WTC11 (cell line): ENCODE data around the gene JAZF1.

Experiments used
- ATF2 ChIP-seq: sonication (generic); formaldehyde crosslinking; IDR thresholded peaks from 2 replicates; pipeline ENCODE4 v1.8.1; 2022; ENCODE audit warnings: low read depth, missing genetic modification reagents, borderline replicate concordance
- CBFB ChIP-seq: sonication (generic); formaldehyde crosslinking; IDR thresholded peaks from 2 replicates; pipeline ENCODE4 v1.8.1; 2022; ENCODE audit warnings: mild to moderate bottlenecking, low read depth, missing genetic modification reagents
- CREB1 ChIP-seq: sonication (generic); formaldehyde crosslinking; IDR thresholded peaks from 2 replicates; pipeline ENCODE4 v1.8.0; 2023; ENCODE audit warnings: mild to moderate bottlenecking, missing genetic modification reagents
- CTCF ChIP-seq: fragments of 200-600 bp; IDR thresholded peaks from 2 replicates; pipeline ENCODE4 v1.8.0; 2022; ENCODE audit warnings: antibody characterized with exemption
- JUN ChIP-seq: sonication (generic); formaldehyde crosslinking; IDR thresholded peaks from 2 replicates; pipeline ENCODE4 v1.8.0; 2023; ENCODE audit warnings: mild to moderate bottlenecking, missing genetic modification reagents
- SP1 ChIP-seq: sonication (generic); formaldehyde crosslinking; conservative IDR thresholded peaks from 2 replicates; pipeline ENCODE4 v1.8.1; 2022; ENCODE audit warnings: missing genetic modification reagents
- TEAD4 ChIP-seq: sonication (generic); formaldehyde crosslinking; IDR thresholded peaks from 2 replicates; pipeline ENCODE4 v1.8.0; 2022; ENCODE audit warnings: mild to moderate bottlenecking, missing genetic modification reagents
- TP53 ChIP-seq: sonication (generic); formaldehyde crosslinking; IDR thresholded peaks from 2 replicates; pipeline ENCODE4 v1.8.1; 2023; ENCODE audit warnings: mild to moderate bottlenecking, missing genetic modification reagents
- USF2 ChIP-seq: sonication (generic); formaldehyde crosslinking; IDR thresholded peaks from 2 replicates; pipeline ENCODE4 v1.8.1; 2023; ENCODE audit warnings: mild to moderate bottlenecking, missing genetic modification reagents, moderate library complexity

- no peak for TF ChIP-seq CTCF
- TF ChIP-seq CREB1 (CRISPR knock-in tag) = no peak
- no peak for TF ChIP-seq TP53 (CRISPR knock-in tag)
- TF ChIP-seq ATF2 = no peak
- TF ChIP-seq TEAD4 (CRISPR knock-in tag) = no peak
- no peak for TF ChIP-seq CBFB (CRISPR knock-in tag)
- no peak for TF ChIP-seq JUN (CRISPR knock-in tag)
- TF ChIP-seq SP1 (CRISPR knock-in tag) = no peak
- no peak for TF ChIP-seq USF2 (CRISPR knock-in tag)
Observed at GRCh38 chr7:27967639-27968038, 213.0 kb downstream of the JAZF1 start.
